ENCODE results near the gene ACER1.
"Not testable (repeated sequence)": the region's sequence is repeated elsewhere in the genome, so short reads cannot be mapped to it uniquely, and the experiment has no call there.

Gene ACER1

DNA sequence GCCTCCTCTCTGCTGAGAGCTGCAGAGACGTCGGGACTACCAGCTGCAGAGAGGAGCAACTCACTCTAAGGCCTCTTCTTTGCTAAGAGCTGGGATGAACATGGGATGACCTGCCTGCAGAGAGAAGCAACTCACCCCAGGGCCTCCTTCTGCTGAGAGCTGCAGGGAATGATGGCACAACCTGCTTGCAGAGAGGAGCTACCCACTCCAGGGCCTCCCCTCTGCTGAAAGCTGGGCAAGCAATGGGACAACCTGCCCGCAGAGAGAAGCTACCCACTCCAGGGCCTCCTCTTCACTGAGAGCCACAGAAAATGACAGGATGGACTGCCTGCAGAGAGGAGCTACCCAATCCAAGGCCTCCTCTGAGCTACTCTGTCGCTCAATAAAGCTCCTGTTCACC, 46.7 kb downstream of the ACER1 start:
- DNase-seq = no peak

GRCh38 chr19:6282393-6282792, 51.0 kb downstream of the ACER1 start:
- DNase-seq = not testable (repeated sequence)

DNA sequence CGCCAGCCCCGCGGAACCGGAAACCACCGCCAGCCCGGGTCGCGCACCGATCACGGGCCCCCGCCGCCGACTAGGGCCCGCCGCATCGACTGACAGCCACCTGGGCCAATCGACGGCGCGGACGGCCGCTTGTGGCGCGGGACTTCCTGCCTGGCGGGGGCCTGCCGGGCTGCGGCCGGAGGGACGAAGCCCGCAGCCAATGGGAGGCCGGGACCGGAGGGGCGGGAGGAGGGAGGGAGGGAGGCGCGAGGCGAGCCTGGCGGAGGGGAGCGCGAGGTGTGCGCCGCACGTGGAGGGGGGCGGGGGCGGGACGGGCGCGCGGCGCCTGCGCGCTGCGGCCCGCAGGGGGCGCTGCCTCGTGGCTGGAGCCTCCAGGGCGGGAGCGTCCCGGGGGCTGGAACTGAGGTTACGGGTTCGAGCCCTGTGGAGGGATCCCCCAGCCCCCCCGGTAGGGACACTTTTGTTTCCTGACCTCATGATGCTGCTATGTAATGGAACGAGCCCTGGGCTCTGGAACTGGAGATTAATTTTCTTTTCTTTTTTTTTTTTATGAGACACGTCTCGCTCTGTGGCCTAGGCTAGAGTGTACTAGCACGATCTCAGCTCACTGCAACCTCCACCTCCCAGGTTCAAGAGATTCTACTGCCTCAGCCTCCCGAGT, 53.4 kb downstream of the ACER1 start, which contains the start of gene MLLT1:
Gene MLLT1 (minus strand): TSS at position 45 of the 661 bp plus-strand sequence. CDS start 191 bp downstream, outside the sequence.
- peak; percentile 98 for DNase-seq

GRCh38 chr19:6279620-6279930, 53.8 kb downstream of the ACER1 start:
- no peak for DNase-seq

- DNase-seq = no peak
These were observed 54.4 kb downstream of the ACER1 start for GRCh38 chr19:6278740-6279619.

- DNase-seq = no peak
These were observed 55.4 kb downstream of the ACER1 start for GRCh38 chr19:6278051-6278450.

DNA sequence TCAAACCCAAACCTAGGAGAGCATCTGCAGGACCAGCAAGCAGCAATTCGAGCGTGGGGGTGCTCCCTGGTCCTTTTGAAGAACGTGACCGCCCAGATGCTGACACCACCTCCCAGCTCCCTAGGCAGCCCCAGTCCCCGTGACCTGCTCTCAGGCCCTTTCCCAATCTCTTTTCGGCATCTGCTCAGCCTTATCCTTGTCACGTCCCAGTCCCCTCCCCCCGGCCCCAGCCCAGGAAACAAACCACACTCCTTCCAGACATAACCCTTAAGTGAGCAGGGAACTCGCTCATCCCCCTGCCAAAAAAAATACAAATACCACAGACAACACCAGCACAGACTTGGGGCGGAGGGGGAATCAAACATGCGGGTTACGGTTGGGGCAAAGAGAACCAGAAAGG, 57.0 kb downstream of the ACER1 start:
- DNase-seq = peak; percentile 88

DNA sequence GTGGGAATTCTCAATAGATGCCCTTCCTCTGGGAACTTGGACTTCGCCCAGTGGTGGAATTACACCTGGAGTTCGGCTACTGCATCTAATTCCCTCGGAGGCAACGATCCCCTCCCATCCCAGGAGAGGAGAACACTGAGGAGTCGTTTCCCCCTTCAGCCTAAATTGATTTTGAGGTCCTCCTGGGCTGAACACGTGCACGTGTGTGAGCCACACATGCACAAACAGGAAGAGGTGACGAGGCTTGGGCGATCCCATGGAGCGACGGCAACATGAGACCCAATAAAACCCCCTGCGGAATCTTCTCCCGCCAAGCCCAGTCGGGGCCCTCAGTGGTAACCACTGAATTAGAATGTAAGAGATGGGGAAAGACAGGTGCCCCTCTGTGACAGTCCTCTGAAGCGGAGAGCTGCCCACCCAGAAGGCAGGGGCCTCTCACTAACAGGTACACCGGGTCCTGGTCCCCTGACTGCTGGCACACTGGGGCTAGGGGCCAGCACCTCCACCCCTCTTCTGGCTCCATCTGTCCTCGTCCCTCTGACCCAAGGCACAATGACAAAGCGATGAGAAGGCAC, 58.2 kb downstream of the ACER1 start:
- no peak for DNase-seq

DNA sequence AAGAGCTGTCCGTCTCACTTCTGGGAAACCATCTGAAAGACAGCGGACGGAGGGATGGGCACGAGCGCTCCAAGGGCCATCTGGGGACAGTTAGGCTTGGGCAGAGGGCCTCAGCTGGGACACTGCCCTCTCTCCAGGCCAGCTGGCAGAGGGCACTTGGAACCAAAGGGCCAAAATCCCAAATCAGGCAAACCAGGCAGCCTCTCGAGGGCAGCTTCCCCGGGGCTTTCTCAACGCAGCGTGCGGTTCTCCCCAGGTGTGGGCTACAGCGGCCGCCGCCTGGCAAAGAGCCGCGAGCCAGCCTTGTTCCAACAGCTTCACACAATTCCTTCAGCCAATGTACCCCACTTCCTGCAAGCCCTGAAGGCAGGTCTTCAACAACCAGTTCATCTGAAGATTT, 58.7 kb downstream of the ACER1 start:
- DNase-seq = no peak

- peak; percentile 73 for DNase-seq
These were observed 59.5 kb downstream of the ACER1 start for GRCh38 chr19:6273701-6274601.

GRCh38 chr19:6272913-6273600, 60.4 kb downstream of the ACER1 start:
- DNase-seq = no peak

- DNase-seq = no peak
These were observed 61.0 kb downstream of the ACER1 start for GRCh38 chr19:6272411-6272791.

GRCh38 chr19:6271721-6272410, 61.5 kb downstream of the ACER1 start:
- peak; percentile 81 for DNase-seq

DNA sequence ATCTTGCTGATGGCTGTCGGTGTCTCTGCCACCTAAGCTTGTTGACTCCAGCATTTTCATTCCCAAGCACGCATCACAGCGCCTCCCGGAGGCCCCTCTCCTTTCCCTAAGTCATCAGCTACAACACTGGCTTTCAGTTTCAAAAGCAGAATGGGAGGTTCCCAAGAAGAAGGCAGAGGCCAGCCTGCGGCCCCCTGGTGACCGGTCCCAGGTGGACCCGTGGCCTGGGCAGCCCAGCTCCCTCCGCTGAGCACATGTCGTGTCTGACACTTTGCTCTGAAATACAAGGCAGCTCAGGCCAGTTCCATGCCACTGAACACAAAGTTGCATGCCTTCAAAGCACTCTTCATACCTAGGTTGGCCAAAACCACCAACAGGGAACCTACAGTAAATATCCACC, 62.2 kb downstream of the ACER1 start:
- DNase-seq = no peak

- DNase-seq = no peak
These were observed 62.6 kb downstream of the ACER1 start for GRCh38 chr19:6270822-6271221.

DNA sequence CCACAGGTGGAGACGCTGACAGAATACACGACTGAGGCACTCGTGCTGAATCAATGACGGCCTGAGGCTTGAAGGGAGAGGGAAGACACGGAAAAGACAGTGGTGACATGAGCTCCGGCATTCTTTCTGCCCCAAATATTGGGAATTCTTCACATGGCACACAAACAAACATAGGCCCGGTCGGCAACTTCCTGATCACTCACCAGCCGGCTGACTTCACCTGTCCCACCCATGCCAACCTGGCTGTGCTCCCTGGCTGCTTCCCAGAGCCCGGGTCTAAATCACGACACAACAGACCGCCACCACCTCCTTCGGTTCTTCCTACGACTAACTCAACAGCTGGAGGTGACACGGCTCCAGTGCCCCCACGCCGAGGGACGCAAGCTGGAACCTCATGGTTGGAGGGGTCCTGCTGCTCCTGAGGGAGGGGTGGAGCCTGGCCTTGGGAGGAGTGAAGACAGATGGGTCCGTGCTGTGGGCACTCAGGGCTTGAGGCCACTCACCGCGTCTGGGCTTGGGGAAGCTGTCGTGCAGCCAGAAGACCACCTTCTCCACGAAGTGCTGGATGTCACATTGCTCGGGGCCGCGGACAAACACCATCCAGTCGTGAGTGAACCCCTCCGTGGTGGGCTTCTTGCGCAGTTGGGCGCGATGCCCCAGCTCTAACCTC, 63.2 kb downstream of the ACER1 start:
- DNase-seq = no peak

DNA sequence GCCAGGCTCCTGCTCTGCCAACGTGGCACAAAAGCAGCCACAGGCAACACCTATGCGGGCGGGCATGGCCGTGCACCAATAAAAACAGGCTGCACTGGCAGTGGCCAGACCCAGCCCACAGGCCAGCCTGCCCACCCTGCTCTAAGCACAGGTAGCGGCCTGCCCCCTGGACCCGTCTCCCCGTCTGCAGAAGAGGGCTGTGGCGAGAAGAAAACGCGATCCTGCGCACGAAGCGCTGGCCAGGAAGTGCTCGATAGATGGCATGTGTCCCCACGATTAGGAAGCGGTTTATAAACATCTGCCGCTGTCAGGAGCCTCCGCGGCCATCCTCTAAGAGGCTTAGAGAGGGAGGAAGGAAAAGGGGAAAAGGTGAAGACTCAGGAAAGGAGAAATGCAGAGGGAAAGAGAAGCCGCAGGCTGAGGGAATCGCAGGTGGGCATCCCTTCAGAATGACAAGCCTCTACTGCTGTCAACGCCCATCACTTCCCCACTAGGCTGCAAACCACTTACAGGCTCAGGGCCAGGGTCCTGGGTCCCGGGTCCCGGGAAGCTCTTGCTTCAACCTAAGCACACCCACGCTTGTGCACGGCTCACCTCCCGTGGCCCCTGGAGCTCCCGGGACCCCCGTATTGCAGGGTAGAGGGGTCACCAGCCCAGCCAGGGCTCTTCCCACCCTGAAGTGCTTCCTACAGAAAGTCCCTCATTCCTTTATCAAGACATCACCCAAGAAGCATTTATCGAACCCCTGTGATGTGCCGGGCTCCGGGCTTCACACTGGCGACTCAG, 64.1 kb downstream of the ACER1 start:
- DNase-seq = no peak

DNA sequence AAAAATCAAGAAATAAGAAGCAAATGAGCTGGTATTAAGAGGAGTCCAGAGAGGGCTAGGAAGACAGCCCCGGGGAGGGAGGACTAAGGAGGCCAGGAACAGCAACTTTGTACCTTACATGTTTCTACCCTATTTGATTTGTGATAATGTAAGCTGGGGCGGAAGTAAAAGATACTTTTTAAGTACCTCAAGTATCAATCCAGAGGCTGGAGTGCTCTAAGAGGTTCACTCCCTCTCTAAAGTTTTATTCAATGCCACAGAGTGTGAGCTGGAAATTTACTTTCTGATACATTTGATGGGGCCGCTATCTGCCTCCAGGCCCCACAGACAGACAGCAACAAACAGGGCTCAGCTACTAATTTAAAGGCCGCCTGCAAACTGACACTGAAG, 65.0 kb downstream of the ACER1 start:
- DNase-seq = no peak

DNA sequence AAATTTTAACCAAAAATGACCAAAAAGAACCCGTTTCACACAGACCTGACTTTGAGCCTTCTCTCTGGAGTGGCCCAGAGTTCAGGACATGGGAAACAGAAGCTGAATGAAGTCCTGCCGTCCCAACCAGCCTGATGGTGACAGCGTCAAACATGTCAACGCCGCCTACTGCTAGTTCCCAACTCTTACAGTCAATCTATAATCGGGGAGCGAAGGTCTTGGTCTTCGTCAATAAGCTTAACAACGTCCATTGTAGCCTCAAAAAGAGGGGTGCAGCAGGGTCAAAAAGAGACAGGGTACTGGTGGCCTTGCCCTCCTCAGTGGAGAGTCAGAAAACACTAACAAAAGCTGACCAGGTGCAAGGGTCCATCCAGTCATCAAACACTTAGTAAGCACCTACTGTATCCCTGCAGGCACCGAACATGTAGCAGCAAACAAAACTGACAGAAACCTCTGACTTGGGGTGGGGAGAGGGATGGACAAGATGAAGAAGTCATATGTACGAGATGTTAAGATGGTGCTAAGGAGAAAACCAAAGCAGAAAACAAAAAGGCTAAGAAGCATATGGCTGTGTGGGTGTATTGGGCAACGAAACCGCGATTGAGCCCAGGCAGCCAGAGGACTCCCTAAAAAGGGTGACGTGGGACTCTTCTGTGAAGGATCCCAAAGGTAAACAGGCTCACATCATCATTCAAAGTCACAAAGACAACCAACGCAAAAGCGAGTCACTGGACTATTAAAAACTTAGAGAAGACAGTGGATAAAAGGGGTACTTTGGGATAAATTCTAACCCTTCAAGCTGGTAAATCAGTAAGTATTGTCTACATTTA, 65.6 kb downstream of the ACER1 start:
- no peak for DNase-seq
